Ectodermal cell (in vitro differentiated cells): ENCODE data around the gene FMN2.
"Not testable (repeated sequence)": the region's sequence is repeated elsewhere in the genome, so short reads cannot be mapped to it uniquely, and the experiment has no call there.

Source experiments
- H3K27ac ChIP-seq: 2 replicates; pipeline ENCODE4 v1.7.0; 2013; ENCODE audit warnings: mild to moderate bottlenecking, low read depth, low read length; ENCODE audit not compliant: insufficient read depth, poor library complexity, severe bottlenecking
- H3K27me3 ChIP-seq: 2 replicates; pipeline ENCODE4 v1.7.0; 2013; ENCODE audit warnings: mild to moderate bottlenecking, low read length; ENCODE audit not compliant: insufficient read depth, control insufficient read depth, poor library complexity, severe bottlenecking
- H3K36me3 ChIP-seq: one replicate; pipeline ENCODE4 v1.7.0; 2013; ENCODE audit warnings: low read length; ENCODE audit not compliant: control insufficient read depth, insufficient read depth
- H3K4me1 ChIP-seq: one replicate; pipeline ENCODE4 v1.7.0; 2013; ENCODE audit warnings: low read length; ENCODE audit not compliant: control insufficient read depth, insufficient read depth
- H3K4me3 ChIP-seq: 2 replicates; pipeline ENCODE4 v1.7.0; 2013; ENCODE audit warnings: low read depth, low read length, control low read depth; ENCODE audit not compliant: insufficient read depth
- H3K9me3 ChIP-seq: 2 replicates; pipeline ENCODE4 v1.7.0; 2013; ENCODE audit warnings: mild to moderate bottlenecking, low read length, moderate library complexity; ENCODE audit not compliant: control insufficient read depth
- WGBS, 2 experiments: methylation state at CpG; one replicate each; pipeline ENCODE4 v1.1.7; 2013; ENCODE audit warnings: missing lambda C conversion rate in 2 of 2; 5-methylcytosine and 5-hydroxymethylcytosine counted together

The FMN2 gene

GRCh38 chr1:240258910-240259309 is 167.2 kb downstream of the FMN2 start:
- H3K36me3 ChIP-seq: no peaks in the 10 kb centered on the region
- WGBS, 2 experiments: 88 to 100% methylated on average over 3 of the region's 3 CpGs
- H3K4me1 ChIP-seq: no peaks in the 10 kb centered on the region

GRCh38 chr1:240264494-240264893 is 172.8 kb downstream of the FMN2 start:
- WGBS, 2 experiments: 100% methylated on average over 2 of the region's 2 CpGs; no CpG with 5 or more reads in 1 of the 2 experiments
- H3K27ac ChIP-seq, H3K27me3 ChIP-seq, H3K36me3 ChIP-seq, H3K4me3 ChIP-seq, H3K4me1 ChIP-seq, H3K9me3 ChIP-seq: not testable (repeated sequence)

More at GRCh38 chr1:240258910-240259309, 167.2 kb downstream of the FMN2 start:
- H3K9me3 ChIP-seq: no peaks in the 10 kb centered on the region
- no peaks in the 10 kb centered on the region for H3K27me3 ChIP-seq
- no peak overlapping the region for H3K4me3 ChIP-seq
- no peak overlapping the region for H3K27ac ChIP-seq

- Histone ChIP-seq H3K36me3 (no peaks in the 10 kb centered on the region), H3K27me3 (no peaks in the 10 kb centered on the region), H3K4me3 (no peak overlapping the region), H3K4me1 (no peaks in the 10 kb centered on the region), H3K27ac (no peak overlapping the region), H3K9me3 (no peaks in the 10 kb centered on the region)
- 88% methylated on average over 2 of the region's 2 CpGs; no CpG with 5 or more reads in 1 of the 2 experiments for WGBS, 2 experiments
Measured at GRCh38 chr1:240271081-240271480, 179.4 kb downstream of the FMN2 start.

GRCh38 chr1:240274569-240274968 is 182.9 kb downstream of the FMN2 start:
- WGBS, 2 experiments: 89 to 90% methylated on average over 5 of the region's 5 CpGs
- Histone ChIP-seq H3K27ac (no peak overlapping the region), H3K9me3 (no peaks in the 10 kb centered on the region), H3K4me1 (no peaks in the 10 kb centered on the region), H3K4me3 (no peak overlapping the region), H3K27me3 (no peaks in the 10 kb centered on the region), H3K36me3 (no peaks in the 10 kb centered on the region)

- H3K4me1 ChIP-seq, H3K9me3 ChIP-seq, H3K4me3 ChIP-seq, H3K27ac ChIP-seq, H3K27me3 ChIP-seq, H3K36me3 ChIP-seq: not testable (repeated sequence)
Measured at GRCh38 chr1:240275219-240275618, 183.5 kb downstream of the FMN2 start.

- 93% methylated on average over 6 of the region's 6 CpGs for WGBS, 2 experiments
- H3K27ac ChIP-seq: no peak overlapping the region
- no peaks in the 10 kb centered on the region for H3K36me3 ChIP-seq
- no peaks in the 10 kb centered on the region for H3K27me3 ChIP-seq
- H3K4me1 ChIP-seq: no peaks in the 10 kb centered on the region
- no peak overlapping the region for H3K4me3 ChIP-seq
- H3K9me3 ChIP-seq: no peaks in the 10 kb centered on the region
Measured at GRCh38 chr1:240278082-240278481, 186.4 kb downstream of the FMN2 start.

GRCh38 chr1:240280560-240281322 is 189.1 kb downstream of the FMN2 start:
- Histone ChIP-seq H3K27ac (no peak overlapping the region), H3K36me3 (no peaks in the 10 kb centered on the region), H3K4me3 (no peak overlapping the region), H3K4me1 (no peaks in the 10 kb centered on the region), H3K9me3 (no peaks in the 10 kb centered on the region), H3K27me3 (no peaks in the 10 kb centered on the region)
- 94 to 96% methylated on average over 11 of the region's 11 CpGs for WGBS, 2 experiments

GRCh38 chr1:240282061-240282830 is 190.6 kb downstream of the FMN2 start:
- no peak overlapping the region for H3K27ac ChIP-seq
- H3K27me3 ChIP-seq: no peaks in the 10 kb centered on the region
- no peaks in the 10 kb centered on the region for H3K4me1 ChIP-seq
- WGBS, 2 experiments: 96% methylated on average over 7 of the region's 7 CpGs
- H3K9me3 ChIP-seq: no peaks in the 10 kb centered on the region
- H3K36me3 ChIP-seq: no peaks in the 10 kb centered on the region
- no peak overlapping the region for H3K4me3 ChIP-seq

- H3K9me3 ChIP-seq: no peaks in the 10 kb centered on the region
- WGBS, 2 experiments: 92 to 93% methylated on average over 7 of the region's 7 CpGs
- H3K36me3 ChIP-seq: no peaks in the 10 kb centered on the region
- H3K27ac ChIP-seq: no peak overlapping the region
- H3K4me3 ChIP-seq: no peak overlapping the region
- H3K27me3 ChIP-seq: no peaks in the 10 kb centered on the region
- no peaks in the 10 kb centered on the region for H3K4me1 ChIP-seq
Measured at GRCh38 chr1:240284656-240285414, 193.2 kb downstream of the FMN2 start.

- Histone ChIP-seq H3K36me3 (no peaks in the 10 kb centered on the region), H3K4me3 (no peak overlapping the region), H3K27me3 (no peaks in the 10 kb centered on the region), H3K9me3 (no peaks in the 10 kb centered on the region), H3K27ac (no peak overlapping the region), H3K4me1 (no peaks in the 10 kb centered on the region)
- 92 to 97% methylated on average over 3 to 4 of the region's 4 CpGs for WGBS, 2 experiments
Measured at GRCh38 chr1:240285540-240285939, 193.9 kb downstream of the FMN2 start.
